Measurements from ENCODE around the gene FGD1. TPM values are rescaled to one million over a fixed set of nuclear protein-coding genes. Genes with fewer than 3 reads are reported as not detected.

The FGD1 gene
- total and polyA plus RNA-seq, 2 experiments from 2014 or later, result 11.8 to 24.9 TPM

GRCh38 chrX:54430519-54430918 lies 65.5 kb downstream of the FGD1 start:
- Mint-ChIP-seq H3K9me3 (no peaks in the 10 kb centered on the region), H3K36me3 (ENCODE audit: low read depth) (no peaks in the 10 kb centered on the region), H3K4me1 (no peaks in the 10 kb centered on the region), H3K27ac (no peak overlapping the region), H3K4me3 (no peak overlapping the region), H3K27me3 (ENCODE audit: insufficient read depth, low read depth, poor library complexity) (no peaks in the 10 kb centered on the region)
- H2AFZ ChIP-seq, result no peak overlapping the region
- H3K36me3 ChIP-seq (ENCODE audit: insufficient read depth), result no peaks in the 10 kb centered on the region
- no peak overlapping the region for H3K27ac ChIP-seq (ENCODE audit: low read depth)
- H3K4me3 ChIP-seq, result no peak overlapping the region
- H3K27me3 ChIP-seq (ENCODE audit: insufficient read depth), result no peaks in the 10 kb centered on the region
- no peaks in the 10 kb centered on the region for H3K9me2 ChIP-seq (ENCODE audit: insufficient read depth)
- no peaks in the 10 kb centered on the region for H3K79me2 ChIP-seq (replicated peaks; ENCODE audit: insufficient read depth)
- TF ChIP-seq JUNB (IDR thresholded peaks at IDR 0.05; ENCODE audit: unreplicated experiment) (no peak), CTCF (conservative IDR thresholded peaks at IDR 0.05; ENCODE audit: low read depth in 2 of 2) (no peak), ZNF331 (CRISPR knock-in tag; IDR thresholded peaks at IDR 0.05; ENCODE audit: low read depth) (no peak), ETS1 (IDR thresholded peaks at IDR 0.05) (no peak), REST (IDR thresholded peaks at IDR 0.05; ENCODE audit: unreplicated experiment) (no peak), EZH2phosphoT487 (IDR thresholded peaks at IDR 0.05; ENCODE audit: unreplicated experiment) (no peak), POLR2AphosphoS5 (IDR thresholded peaks at IDR 0.05; ENCODE audit: low read depth) (no peak), EZH2 (IDR thresholded peaks at IDR 0.05; ENCODE audit: low read depth, unreplicated experiment) (no peak), STAT1 (IDR thresholded peaks at IDR 0.05; ENCODE audit: unreplicated experiment) (no peak), ZNF114 (CRISPR knock-in tag; IDR thresholded peaks at IDR 0.05) (no peak), NANOG (IDR thresholded peaks at IDR 0.05; ENCODE audit: borderline replicate concordance) (no peak), CREB1 (CRISPR knock-in tag; IDR thresholded peaks at IDR 0.05; ENCODE audit: low read depth) (no peak)
- TF ChIP-seq, protein P1, sequence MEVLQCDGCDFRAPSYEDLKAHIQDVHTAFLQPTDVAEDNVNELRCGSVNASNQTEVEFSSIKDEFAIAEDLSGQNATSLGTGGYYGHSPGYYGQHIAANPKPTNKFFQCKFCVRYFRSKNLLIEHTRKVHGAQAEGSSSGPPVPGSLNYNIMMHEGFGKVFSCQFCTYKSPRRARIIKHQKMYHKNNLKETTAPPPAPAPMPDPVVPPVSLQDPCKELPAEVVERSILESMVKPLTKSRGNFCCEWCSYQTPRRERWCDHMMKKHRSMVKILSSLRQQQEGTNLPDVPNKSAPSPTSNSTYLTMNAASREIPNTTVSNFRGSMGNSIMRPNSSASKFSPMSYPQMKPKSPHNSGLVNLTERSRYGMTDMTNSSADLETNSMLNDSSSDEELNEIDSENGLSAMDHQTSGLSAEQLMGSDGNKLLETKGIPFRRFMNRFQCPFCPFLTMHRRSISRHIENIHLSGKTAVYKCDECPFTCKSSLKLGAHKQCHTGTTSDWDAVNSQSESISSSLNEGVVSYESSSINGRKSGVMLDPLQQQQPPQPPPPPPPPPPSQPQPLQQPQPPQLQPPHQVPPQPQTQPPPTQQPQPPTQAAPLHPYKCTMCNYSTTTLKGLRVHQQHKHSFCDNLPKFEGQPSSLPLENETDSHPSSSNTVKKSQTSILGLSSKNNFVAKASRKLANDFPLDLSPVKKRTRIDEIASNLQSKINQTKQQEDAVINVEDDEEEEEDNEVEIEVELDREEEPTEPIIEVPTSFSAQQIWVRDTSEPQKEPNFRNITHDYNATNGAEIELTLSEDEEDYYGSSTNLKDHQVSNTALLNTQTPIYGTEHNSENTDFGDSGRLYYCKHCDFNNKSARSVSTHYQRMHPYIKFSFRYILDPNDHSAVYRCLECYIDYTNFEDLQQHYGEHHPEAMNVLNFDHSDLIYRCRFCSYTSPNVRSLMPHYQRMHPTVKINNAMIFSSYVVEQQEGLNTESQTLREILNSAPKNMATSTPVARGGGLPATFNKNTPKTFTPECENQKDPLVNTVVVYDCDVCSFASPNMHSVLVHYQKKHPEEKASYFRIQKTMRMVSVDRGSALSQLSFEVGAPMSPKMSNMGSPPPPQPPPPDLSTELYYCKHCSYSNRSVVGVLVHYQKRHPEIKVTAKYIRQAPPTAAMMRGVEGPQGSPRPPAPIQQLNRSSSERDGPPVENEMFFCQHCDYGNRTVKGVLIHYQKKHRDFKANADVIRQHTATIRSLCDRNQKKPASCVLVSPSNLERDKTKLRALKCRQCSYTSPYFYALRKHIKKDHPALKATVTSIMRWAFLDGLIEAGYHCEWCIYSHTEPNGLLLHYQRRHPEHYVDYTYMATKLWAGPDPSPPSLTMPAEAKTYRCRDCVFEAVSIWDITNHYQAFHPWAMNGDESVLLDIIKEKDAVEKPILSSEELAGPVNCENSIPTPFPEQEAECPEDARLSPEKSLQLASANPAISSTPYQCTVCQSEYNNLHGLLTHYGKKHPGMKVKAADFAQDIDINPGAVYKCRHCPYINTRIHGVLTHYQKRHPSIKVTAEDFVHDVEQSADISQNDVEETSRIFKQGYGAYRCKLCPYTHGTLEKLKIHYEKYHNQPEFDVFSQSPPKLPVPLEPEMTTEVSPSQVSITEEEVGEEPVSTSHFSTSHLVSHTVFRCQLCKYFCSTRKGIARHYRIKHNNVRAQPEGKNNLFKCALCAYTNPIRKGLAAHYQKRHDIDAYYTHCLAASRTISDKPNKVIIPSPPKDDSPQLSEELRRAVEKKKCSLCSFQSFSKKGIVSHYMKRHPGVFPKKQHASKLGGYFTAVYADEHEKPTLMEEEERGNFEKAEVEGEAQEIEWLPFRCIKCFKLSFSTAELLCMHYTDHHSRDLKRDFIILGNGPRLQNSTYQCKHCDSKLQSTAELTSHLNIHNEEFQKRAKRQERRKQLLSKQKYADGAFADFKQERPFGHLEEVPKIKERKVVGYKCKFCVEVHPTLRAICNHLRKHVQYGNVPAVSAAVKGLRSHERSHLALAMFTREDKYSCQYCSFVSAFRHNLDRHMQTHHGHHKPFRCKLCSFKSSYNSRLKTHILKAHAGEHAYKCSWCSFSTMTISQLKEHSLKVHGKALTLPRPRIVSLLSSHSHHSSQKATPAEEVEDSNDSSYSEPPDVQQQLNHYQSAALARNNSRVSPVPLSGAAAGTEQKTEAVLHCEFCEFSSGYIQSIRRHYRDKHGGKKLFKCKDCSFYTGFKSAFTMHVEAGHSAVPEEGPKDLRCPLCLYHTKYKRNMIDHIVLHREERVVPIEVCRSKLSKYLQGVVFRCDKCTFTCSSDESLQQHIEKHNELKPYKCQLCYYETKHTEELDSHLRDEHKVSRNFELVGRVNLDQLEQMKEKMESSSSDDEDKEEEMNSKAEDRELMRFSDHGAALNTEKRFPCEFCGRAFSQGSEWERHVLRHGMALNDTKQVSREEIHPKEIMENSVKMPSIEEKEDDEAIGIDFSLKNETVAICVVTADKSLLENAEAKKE (CRISPR knock-in tag; IDR thresholded peaks at IDR 0.05), result no peak
- H3K4me2 ChIP-seq, result no peak overlapping the region
- H3F3A ChIP-seq (replicated peaks; ENCODE audit: low read depth), result no peaks in the 10 kb centered on the region
- no peaks in the 10 kb centered on the region for H4K20me1 ChIP-seq (replicated peaks; ENCODE audit: insufficient read depth)
- no peaks in the 10 kb centered on the region for H3K4me1 ChIP-seq (ENCODE audit: insufficient read depth)
- DNase-seq (ENCODE audit: low spot score) (no peak), ATAC-seq (no peak)

Data from GM23338 (cell line).